ENCODE measurements around the gene SMTNL2.
"Not testable (repeated sequence)": the region's sequence is repeated elsewhere in the genome, so short reads cannot be mapped to it uniquely, and the experiment has no call there.

Gene SMTNL2

GRCh38 chr17:4605826-4606225 lies 21.5 kb downstream of the SMTNL2 start:
- DNase-seq, result no peak

GRCh38 chr17:4607261-4607741 lies 23.0 kb downstream of the SMTNL2 start:
- no peak for DNase-seq

- DNase-seq, result no peak
Observed at GRCh38 chr17:4607773-4608187, 23.5 kb downstream of the SMTNL2 start.

- no peak for DNase-seq
Observed at GRCh38 chr17:4609761-4610160, 25.4 kb downstream of the SMTNL2 start.

- DNase-seq, result no peak
Observed at GRCh38 chr17:4610162-4610561, 25.8 kb downstream of the SMTNL2 start.

GRCh38 chr17:4610656-4611055 lies 26.3 kb downstream of the SMTNL2 start:
- no peak for DNase-seq

GRCh38 chr17:4616476-4616875 lies 32.1 kb downstream of the SMTNL2 start:
- DNase-seq, result no peak

- DNase-seq, result no peak
Observed at GRCh38 chr17:4617090-4617489, 32.8 kb downstream of the SMTNL2 start.

- no peak for DNase-seq
Observed at GRCh38 chr17:4617590-4618351, 33.4 kb downstream of the SMTNL2 start.

GRCh38 chr17:4620531-4621101 lies 36.3 kb downstream of the SMTNL2 start:
- no peak for DNase-seq

- DNase-seq, result no peak
Observed at GRCh38 chr17:4622375-4622774, 38.0 kb downstream of the SMTNL2 start.

- no peak for DNase-seq
Observed at GRCh38 chr17:4623249-4623648, 38.9 kb downstream of the SMTNL2 start.

GRCh38 chr17:4624451-4624911 lies 40.2 kb downstream of the SMTNL2 start:
- not testable (repeated sequence) for DNase-seq

GRCh38 chr17:4625181-4625617 lies 40.9 kb downstream of the SMTNL2 start:
- no peak for DNase-seq

GRCh38 chr17:4626734-4627256 lies 42.5 kb downstream of the SMTNL2 start:
- no peak for DNase-seq

GRCh38 chr17:4631431-4631830 lies 47.1 kb downstream of the SMTNL2 start:
- DNase-seq, result no peak

GRCh38 chr17:4631836-4632580 lies 47.7 kb downstream of the SMTNL2 start:
- no peak for DNase-seq

GRCh38 chr17:4632581-4632920 lies 48.2 kb downstream of the SMTNL2 start:
- no peak for DNase-seq

- no peak for DNase-seq
Observed at GRCh38 chr17:4633643-4634042, 49.3 kb downstream of the SMTNL2 start.

GRCh38 chr17:4634976-4635375 lies 50.6 kb downstream of the SMTNL2 start:
- DNase-seq, result no peak

- DNase-seq, result no peak
Observed at GRCh38 chr17:4635823-4636375, 51.6 kb downstream of the SMTNL2 start.

- DNase-seq, result no peak
Observed at GRCh38 chr17:4636474-4637100, 52.3 kb downstream of the SMTNL2 start.

- not testable (repeated sequence) for DNase-seq
Observed at GRCh38 chr17:4638766-4639165, 54.4 kb downstream of the SMTNL2 start.
